SK-N-SH treated with all-trans-retinoic acid at 6 μM for 48 hours (cell line): ENCODE data around the gene R3HDM1.
"Not testable (repeated sequence)": the region's sequence is repeated elsewhere in the genome, so short reads cannot be mapped to it uniquely, and the experiment has no call there.

Experiments used
- ATAC-seq: fragments of 200-7000 bp; cut with Tn5 transposase; 3 replicates; pipeline ENCODE4 v1.9.1; 2020; ENCODE audit warnings: mild to moderate bottlenecking, moderate library complexity
- BACH2 ChIP-seq: fragments of 250-450 bp; sonication (Bioruptor Pico); IDR thresholded peaks from 2 replicates; pipeline ENCODE4 v1.9.0; 2021; ENCODE audit warnings: mild to moderate bottlenecking, borderline replicate concordance
- CREB5 ChIP-seq: fragments of 250-450 bp; sonication (Bioruptor Pico); IDR thresholded peaks from 2 replicates; pipeline ENCODE4 v1.5.1; 2020; ENCODE audit warnings: low read depth, mild to moderate bottlenecking, moderate library complexity
- CSDC2 ChIP-seq: fragments of 250-450 bp; sonication (Bioruptor Pico); IDR thresholded peaks from 2 replicates; pipeline ENCODE4 v1.5.0; 2020; ENCODE audit warnings: mild to moderate bottlenecking, moderate library complexity
- CSRNP3 ChIP-seq: fragments of 250-450 bp; sonication (Bioruptor Pico); IDR thresholded peaks from 2 replicates; pipeline ENCODE4 v1.5.1; 2021; ENCODE audit warnings: mild to moderate bottlenecking, moderate library complexity
- ESRRG ChIP-seq: fragments of 250-450 bp; sonication (Bioruptor Pico); IDR thresholded peaks from 2 replicates; pipeline ENCODE4 v1.6.1; 2021; ENCODE audit warnings: mild to moderate bottlenecking
- GLIS3 ChIP-seq: fragments of 250-450 bp; sonication (Bioruptor Pico); IDR thresholded peaks from 2 replicates; pipeline ENCODE4 v1.5.0; 2020; ENCODE audit warnings: mild to moderate bottlenecking, moderate library complexity
- OSR1 ChIP-seq: fragments of 250-450 bp; sonication (Bioruptor Pico); IDR thresholded peaks from 2 replicates; pipeline ENCODE4 v1.8.0; 2022; ENCODE audit warnings: moderate library complexity, mild to moderate bottlenecking, inconsistent platforms
- PATZ1 ChIP-seq: fragments of 250-450 bp; sonication (Bioruptor Pico); IDR thresholded peaks from 2 replicates; pipeline ENCODE4 v1.8.0; 2020; ENCODE audit warnings: mild to moderate bottlenecking, moderate library complexity, borderline replicate concordance
- POU6F1 ChIP-seq: fragments of 250-450 bp; sonication (Bioruptor Pico); IDR thresholded peaks from 2 replicates; pipeline ENCODE4 v1.8.0; 2021; ENCODE audit warnings: low read depth, mild to moderate bottlenecking, moderate library complexity, borderline replicate concordance
- PPARA ChIP-seq: fragments of 250-450 bp; sonication (Bioruptor Pico); IDR thresholded peaks from 2 replicates; pipeline ENCODE4 v1.5.0; 2020; ENCODE audit warnings: mild to moderate bottlenecking, borderline replicate concordance
- RARB ChIP-seq: fragments of 250-450 bp; sonication (Bioruptor Pico); IDR thresholded peaks from 2 replicates; pipeline ENCODE4 v1.8.0; 2021; ENCODE audit warnings: mild to moderate bottlenecking, moderate library complexity
- SNAI2 ChIP-seq: fragments of 250-450 bp; sonication (Bioruptor Pico); IDR thresholded peaks from 2 replicates; pipeline ENCODE4 v1.5.0; 2020; ENCODE audit warnings: mild to moderate bottlenecking, moderate library complexity
- TCF4 ChIP-seq: fragments of 250-450 bp; sonication (Bioruptor Pico); IDR thresholded peaks from 2 replicates; pipeline ENCODE4 v1.8.0; 2021; ENCODE audit warnings: mild to moderate bottlenecking, moderate library complexity, borderline replicate concordance
- TOX ChIP-seq: fragments of 250-450 bp; sonication (Bioruptor Pico); IDR thresholded peaks from 2 replicates; pipeline ENCODE4 v1.8.0; 2021; ENCODE audit warnings: mild to moderate bottlenecking, moderate library complexity, borderline replicate concordance
- TSHZ2 ChIP-seq: fragments of 250-450 bp; sonication (Bioruptor Pico); IDR thresholded peaks from 2 replicates; pipeline ENCODE4 v1.5.0; 2020; ENCODE audit warnings: mild to moderate bottlenecking, moderate library complexity
- ZC3H10 ChIP-seq: fragments of 250-450 bp; sonication (Bioruptor Pico); IDR thresholded peaks from 2 replicates; pipeline ENCODE4 v1.5.1; 2021; ENCODE audit warnings: mild to moderate bottlenecking, moderate library complexity
- ZFP3 ChIP-seq: fragments of 250-450 bp; sonication (Bioruptor Pico); IDR thresholded peaks from 2 replicates; pipeline ENCODE4 v1.5.0; 2020; ENCODE audit warnings: mild to moderate bottlenecking, moderate library complexity
- ZFP30 ChIP-seq: fragments of 450-650 bp; formaldehyde crosslinking; IDR thresholded peaks from 2 replicates; pipeline ENCODE4 v1.5.0; 2022; ENCODE audit warnings: mild to moderate bottlenecking, moderate library complexity
- ZNF565 ChIP-seq: fragments of 450-650 bp; formaldehyde crosslinking; conservative IDR thresholded peaks from 2 replicates; pipeline ENCODE4 v1.5.0; 2020; ENCODE audit warnings: low read depth, mild to moderate bottlenecking, moderate library complexity
- ZNF70 ChIP-seq: fragments of 450-650 bp; formaldehyde crosslinking; IDR thresholded peaks from 2 replicates; pipeline ENCODE4 v1.5.0; 2020; ENCODE audit warnings: mild to moderate bottlenecking, moderate library complexity
- ZNF8 ChIP-seq: fragments of 450-650 bp; formaldehyde crosslinking; IDR thresholded peaks from 2 replicates; pipeline ENCODE4 v1.5.0; 2020; ENCODE audit warnings: mild to moderate bottlenecking, moderate library complexity

R3HDM1 gene

GRCh38 chr2:135701442-135701841 lies 170.2 kb downstream of the R3HDM1 start:
- ATAC-seq = no peak
- TF ChIP-seq ZFP30 (CRISPR knock-in tag) = no peak
- no peak for TF ChIP-seq OSR1 (CRISPR knock-in tag)
- no peak for TF ChIP-seq PPARA (CRISPR knock-in tag)
- TF ChIP-seq ESRRG (CRISPR knock-in tag) = no peak
- TF ChIP-seq CSRNP3 = no peak
- TF ChIP-seq BACH2 (CRISPR knock-in tag) = no peak
- TF ChIP-seq GLIS3 (CRISPR knock-in tag) = no peak
- TF ChIP-seq SNAI2 (CRISPR knock-in tag) = no peak
- no peak for TF ChIP-seq TOX
- no peak for TF ChIP-seq PATZ1 (CRISPR knock-in tag)
- TF ChIP-seq ZC3H10 (CRISPR knock-in tag) = no peak
- TF ChIP-seq ZFP3 (CRISPR knock-in tag) = no peak
- TF ChIP-seq CSDC2 (CRISPR knock-in tag) = no peak
- no peak for TF ChIP-seq RARB (CRISPR knock-in tag)
- no peak for TF ChIP-seq ZNF565 (CRISPR knock-in tag)

GRCh38 chr2:135703300-135703699 lies 172.0 kb downstream of the R3HDM1 start:
- TF ChIP-seq RARB (CRISPR knock-in tag) (no peak), ZNF8 (CRISPR knock-in tag) (no peak), TCF4 (CRISPR knock-in tag) (no peak), ZNF565 (CRISPR knock-in tag) (no peak), OSR1 (CRISPR knock-in tag) (no peak), CREB5 (CRISPR knock-in tag) (no peak), TSHZ2 (CRISPR knock-in tag) (no peak), PPARA (CRISPR knock-in tag) (no peak)
- ATAC-seq = no peak

- ATAC-seq = not testable (repeated sequence)
These were observed 172.8 kb downstream of the R3HDM1 start for GRCh38 chr2:135704075-135704474.

- no peak for ATAC-seq
- TF ChIP-seq ZNF8 (CRISPR knock-in tag) (no peak), TOX (no peak), ZFP3 (CRISPR knock-in tag) (no peak), POU6F1 (CRISPR knock-in tag) (no peak), RARB (CRISPR knock-in tag) (no peak), PPARA (CRISPR knock-in tag) (no peak), TCF4 (CRISPR knock-in tag) (no peak), ZNF70 (CRISPR knock-in tag) (no peak)
These were observed 176.9 kb downstream of the R3HDM1 start for GRCh38 chr2:135708159-135708558.
